CD4-positive, CD25-positive, alpha-beta regulatory T cell (primary cell): ENCODE results near the gene LCN2. TPM values are rescaled to one million over a fixed set of nuclear protein-coding genes. Genes with fewer than 3 reads are reported as not detected.
"Not testable (repeated sequence)": the region's sequence is repeated elsewhere in the genome, so short reads cannot be mapped to it uniquely, and the experiment has no call there.

ENCODE experiments used
- ATAC-seq, 2 donors: fragments of 150-1000 bp; cut with Tn5 transposase; one replicate each; pipeline ENCODE4 v1.10.0; 2021; ENCODE audit warnings: low read depth in 2 of 2, moderate number of reproducible peaks in 2 of 2, moderate library complexity in 1 of 2
- DNase-seq, 3 donors: peaks; one replicate each; pipeline versions ENCODE4 v3.0.0 to v3.0.0-alpha.2; 2012 to 2022; ENCODE audit warnings: mixed read lengths in 1 of 3
- H3K27ac ChIP-seq: one replicate; pipeline ENCODE4 v1.7.0; 2013; ENCODE audit warnings: mild to moderate bottlenecking, low read length; ENCODE audit not compliant: insufficient read depth, poor library complexity, severe bottlenecking
- H3K27me3 ChIP-seq: one replicate; pipeline ENCODE4 v1.7.0; 2013; ENCODE audit warnings: low read length; ENCODE audit not compliant: control insufficient read depth, insufficient read depth
- H3K36me3 ChIP-seq: one replicate; pipeline ENCODE4 v1.7.0; 2013; ENCODE audit warnings: mild to moderate bottlenecking, low read length, moderate library complexity; ENCODE audit not compliant: control insufficient read depth, insufficient read depth
- H3K4me1 ChIP-seq: 2 replicates; pipeline ENCODE4 v1.7.0; 2013; ENCODE audit warnings: mild to moderate bottlenecking, low read length; ENCODE audit not compliant: insufficient read depth, control insufficient read depth, poor library complexity, severe bottlenecking
- H3K4me3 ChIP-seq: one replicate; pipeline ENCODE4 v1.7.0; 2013; ENCODE audit warnings: low read depth, mild to moderate bottlenecking, low read length, moderate library complexity
- H3K9me3 ChIP-seq, 2 experiments: 1 replicate in 1 of 2; 2 replicates in 1 of 2; pipeline ENCODE4 v1.7.0; 2013; ENCODE audit warnings: low read length in 2 of 2, mild to moderate bottlenecking in 1 of 2, moderate library complexity in 1 of 2; ENCODE audit not compliant: control insufficient read depth in 2 of 2
- H3K27ac Mint-ChIP-seq, 3 donors: one replicate each; pipeline ENCODE4 v1.8.0; 2020 to 2022; ENCODE audit warnings: mild to moderate bottlenecking in 3 of 3, mixed read lengths in 3 of 3, moderate library complexity in 2 of 3
- H3K27me3 Mint-ChIP-seq: one replicate; pipeline ENCODE4 v1.8.0; 2022; ENCODE audit warnings: mild to moderate bottlenecking, mixed read lengths
- H3K36me3 Mint-ChIP-seq: one replicate; pipeline ENCODE4 v1.8.0; 2020; ENCODE audit warnings: mixed read lengths
- H3K4me1 Mint-ChIP-seq, 4 donors: one replicate each; pipeline ENCODE4 v1.8.0; 2020 to 2022; ENCODE audit warnings: mixed read lengths in 4 of 4, mild to moderate bottlenecking in 1 of 4
- H3K4me3 Mint-ChIP-seq, 4 donors: one replicate each; pipeline ENCODE4 v1.8.0; 2020 to 2022; ENCODE audit warnings: mild to moderate bottlenecking in 4 of 4, mixed read lengths in 4 of 4, moderate library complexity in 3 of 4
- H3K9me3 Mint-ChIP-seq, 7 donors: one replicate each; pipeline ENCODE4 v1.8.0; 2020 to 2022; ENCODE audit warnings: mixed read lengths in 7 of 7, mild to moderate bottlenecking in 3 of 7, moderate library complexity in 2 of 7
- polyA plus RNA-seq, 4 donors: library from polyadenylated mRNA; unstranded; fragments of 300-500 nt; fragmentation: Illumina TruSeq; gene quantifications; one replicate each; pipeline ENCODE4 v1.2.3, GENCODE V29; 2021
- total RNA-seq: library from RNA; stranded (reverse); gene quantifications from one replicate; pipeline ENCODE4 v1.2.3, GENCODE V29; 2022

The LCN2 gene
- total and polyA plus RNA-seq, 5 donors from 2014 or later, result 0.94 TPM; not detected in 4

DNA sequence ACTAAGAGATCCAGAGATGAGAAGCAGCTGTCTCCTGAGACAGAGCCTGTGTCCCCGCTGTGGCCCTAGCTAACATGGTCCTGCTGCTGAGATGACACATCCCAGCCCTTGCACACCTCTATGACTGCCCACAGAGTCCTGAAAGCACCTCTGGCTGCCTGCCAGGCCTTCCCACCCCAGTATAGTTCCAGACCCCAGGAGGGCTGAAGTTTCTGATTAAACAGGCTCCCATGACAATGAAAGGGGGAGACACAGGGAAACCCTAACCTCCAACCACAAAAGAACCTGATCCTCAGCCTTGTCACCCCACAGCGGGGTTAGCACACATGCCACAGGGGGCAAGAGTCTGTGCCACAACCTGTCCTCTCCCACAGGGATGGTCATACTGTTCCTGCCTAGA, 26.5 kb downstream of the LCN2 start:
- peaks cover 0 to 2% (median 0%) of the 10 kb centered on the region in 7 donors for H3K9me3 Mint-ChIP-seq
- Histone ChIP-seq H3K9me3 (no peaks in the 10 kb centered on the region), H3K27ac (no peak overlapping the region), H3K36me3 (peaks cover 56% of the 10 kb centered on the region), H3K4me3 (no peak overlapping the region), H3K4me1 (no peaks in the 10 kb centered on the region), H3K27me3 (no peaks in the 10 kb centered on the region)
- ATAC-seq, result no peak
- H3K27ac Mint-ChIP-seq, result no peak overlapping the region
- no peak overlapping the region for H3K4me3 Mint-ChIP-seq
- no peak for DNase-seq
- H3K27me3 Mint-ChIP-seq, result no peaks in the 10 kb centered on the region
- no peaks in the 10 kb centered on the region for H3K4me1 Mint-ChIP-seq
- peaks cover 30% of the 10 kb centered on the region for H3K36me3 Mint-ChIP-seq

DNA sequence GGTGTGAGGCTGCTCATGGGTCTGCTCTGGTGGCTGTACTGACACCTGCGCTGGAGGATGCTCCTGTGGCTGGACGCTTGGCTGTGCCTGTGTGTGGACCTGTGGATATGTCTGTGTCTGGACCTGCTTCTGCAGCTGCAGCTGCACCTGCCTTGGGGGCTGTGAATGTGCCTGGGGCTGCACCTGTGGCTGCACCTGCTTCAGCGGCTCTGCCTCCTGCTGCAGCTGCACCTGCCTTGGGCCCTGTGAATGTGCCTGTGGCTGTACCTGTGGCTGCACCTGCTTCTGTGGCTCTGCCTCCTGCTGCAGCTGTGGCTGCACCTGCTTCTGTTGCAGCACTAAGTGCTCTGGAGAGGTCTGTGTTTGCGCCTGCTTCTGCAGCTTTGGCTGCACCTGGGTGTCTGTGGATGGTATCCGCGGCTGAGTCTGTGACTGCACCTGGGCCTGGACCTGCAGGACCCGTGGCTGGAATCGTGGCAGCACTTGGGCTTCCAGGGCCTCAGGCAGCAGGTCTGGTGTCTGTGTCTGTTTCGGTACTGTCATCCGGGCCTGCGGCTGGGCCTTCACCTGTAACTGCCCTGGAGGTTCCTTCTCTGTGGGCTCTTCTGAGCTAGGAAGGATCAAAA, 29.7 kb downstream of the LCN2 start:
- Mint-ChIP-seq H3K4me3 (no peak overlapping the region), H3K27ac (no peak overlapping the region), H3K4me1 (peaks cover 0 to 1% (median 0%) of the 10 kb centered on the region in 4 donors), H3K27me3 (no peaks in the 10 kb centered on the region), H3K9me3 (peaks cover 0 to 2% (median 0%) of the 10 kb centered on the region in 7 donors), H3K36me3 (peaks cover 40% of the 10 kb centered on the region)
- Histone ChIP-seq H3K27me3 (no peaks in the 10 kb centered on the region), H3K9me3 (no peaks in the 10 kb centered on the region), H3K36me3 (peaks cover 69% of the 10 kb centered on the region), H3K4me3 (no peak overlapping the region), H3K27ac (no peak overlapping the region), H3K4me1 (no peaks in the 10 kb centered on the region)
- ATAC-seq (no peak), DNase-seq (no peak)

DNA sequence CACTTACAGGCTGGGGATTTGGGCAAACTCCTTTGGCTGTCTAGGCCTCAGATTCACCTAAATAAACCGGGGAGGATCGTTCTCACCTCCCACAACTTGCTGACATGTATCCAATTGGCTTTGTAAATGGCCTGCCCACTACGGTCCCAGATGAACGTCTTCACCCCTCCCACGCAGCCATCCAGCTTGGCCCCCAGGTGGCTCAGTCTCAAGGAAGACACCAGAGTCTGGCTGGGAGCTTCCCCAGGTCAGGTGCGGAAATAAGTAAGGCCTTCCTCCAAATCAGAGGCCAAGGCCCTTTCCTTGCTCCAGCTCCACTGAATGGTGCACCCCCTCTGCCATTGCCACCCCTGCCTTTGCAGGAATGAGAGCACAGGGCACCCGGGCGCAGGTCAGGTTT, 30.7 kb downstream of the LCN2 start:
- no peak overlapping the region for H3K27ac ChIP-seq
- peaks cover 65% of the 10 kb centered on the region for H3K36me3 ChIP-seq
- Mint-ChIP-seq H3K27ac (peak overlapping the region in 1 of 3 donors; percentile 69), H3K4me3 (no peak overlapping the region), H3K4me1 (peaks cover 0 to 5% (median 0%) of the 10 kb centered on the region in 4 donors), H3K27me3 (no peaks in the 10 kb centered on the region), H3K9me3 (peaks cover 0 to 2% (median 0%) of the 10 kb centered on the region in 7 donors), H3K36me3 (peaks cover 37% of the 10 kb centered on the region)
- ATAC-seq (no peak), DNase-seq (no peak)
- H3K4me1 ChIP-seq, result no peaks in the 10 kb centered on the region
- H3K4me3 ChIP-seq, result no peak overlapping the region
- no peaks in the 10 kb centered on the region for H3K27me3 ChIP-seq
- no peaks in the 10 kb centered on the region for H3K9me3 ChIP-seq

DNA sequence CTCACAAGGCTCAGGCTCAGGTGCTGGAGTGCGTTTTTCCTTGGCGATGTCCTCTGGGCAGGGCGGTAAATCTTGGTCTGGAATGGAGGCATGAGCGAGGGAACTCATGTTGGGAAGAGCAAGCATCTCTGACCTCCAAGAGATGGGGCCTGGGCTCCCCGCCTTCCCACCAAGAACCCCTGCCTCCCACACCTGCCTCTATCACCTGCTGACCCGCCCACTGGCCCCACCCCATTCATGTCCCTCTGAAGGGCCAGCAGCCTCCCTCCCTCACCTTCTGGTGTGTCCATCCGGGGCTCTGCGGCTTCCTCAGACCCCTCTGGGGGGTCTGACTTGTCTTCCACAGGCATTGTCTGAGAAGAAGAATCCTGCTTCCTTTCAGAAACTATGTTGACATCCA, 31.2 kb downstream of the LCN2 start:
- Histone ChIP-seq H3K9me3 (no peaks in the 10 kb centered on the region), H3K36me3 (peaks cover 64% of the 10 kb centered on the region), H3K27ac (no peak overlapping the region), H3K4me1 (no peaks in the 10 kb centered on the region), H3K27me3 (no peaks in the 10 kb centered on the region), H3K4me3 (no peak overlapping the region)
- H3K36me3 Mint-ChIP-seq, result peaks cover 32% of the 10 kb centered on the region
- H3K27me3 Mint-ChIP-seq, result no peaks in the 10 kb centered on the region
- no peak overlapping the region for H3K27ac Mint-ChIP-seq
- no peak for ATAC-seq
- H3K4me1 Mint-ChIP-seq, result peaks cover 0 to 5% (median 0%) of the 10 kb centered on the region in 4 donors
- DNase-seq, result no peak
- peaks cover 0 to 2% (median 0%) of the 10 kb centered on the region in 7 donors for H3K9me3 Mint-ChIP-seq
- H3K4me3 Mint-ChIP-seq, result no peak overlapping the region

DNA sequence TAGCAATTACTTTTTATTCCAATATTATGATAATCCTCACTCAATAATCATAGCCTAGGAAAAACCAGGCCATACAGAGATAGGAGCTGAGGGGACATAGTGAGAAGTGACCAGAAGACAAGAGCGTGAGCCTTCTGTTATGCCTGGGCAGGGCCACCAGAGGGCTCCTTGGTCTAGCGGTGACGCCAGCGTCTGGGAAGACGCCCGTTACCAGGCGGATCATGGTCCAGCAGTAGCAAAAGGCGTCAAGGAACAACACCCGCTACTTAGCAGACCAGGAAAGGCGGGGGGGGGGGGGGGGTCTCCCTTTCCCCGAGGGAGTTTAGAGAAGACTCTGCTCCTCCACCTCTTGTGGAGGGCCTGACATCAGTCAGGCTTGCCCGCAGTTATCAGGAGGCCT, 32.2 kb downstream of the LCN2 start:
- not testable (repeated sequence) for DNase-seq, ATAC-seq, H3K4me1 Mint-ChIP-seq, H3K27ac Mint-ChIP-seq, H3K9me3 Mint-ChIP-seq, H3K4me3 ChIP-seq, H3K4me1 ChIP-seq, H3K27me3 Mint-ChIP-seq, H3K9me3 ChIP-seq, H3K27ac ChIP-seq, H3K27me3 ChIP-seq, H3K4me3 Mint-ChIP-seq
- H3K36me3 Mint-ChIP-seq, result peaks cover 32% of the 10 kb centered on the region
- H3K36me3 ChIP-seq, result peaks cover 60% of the 10 kb centered on the region

DNA sequence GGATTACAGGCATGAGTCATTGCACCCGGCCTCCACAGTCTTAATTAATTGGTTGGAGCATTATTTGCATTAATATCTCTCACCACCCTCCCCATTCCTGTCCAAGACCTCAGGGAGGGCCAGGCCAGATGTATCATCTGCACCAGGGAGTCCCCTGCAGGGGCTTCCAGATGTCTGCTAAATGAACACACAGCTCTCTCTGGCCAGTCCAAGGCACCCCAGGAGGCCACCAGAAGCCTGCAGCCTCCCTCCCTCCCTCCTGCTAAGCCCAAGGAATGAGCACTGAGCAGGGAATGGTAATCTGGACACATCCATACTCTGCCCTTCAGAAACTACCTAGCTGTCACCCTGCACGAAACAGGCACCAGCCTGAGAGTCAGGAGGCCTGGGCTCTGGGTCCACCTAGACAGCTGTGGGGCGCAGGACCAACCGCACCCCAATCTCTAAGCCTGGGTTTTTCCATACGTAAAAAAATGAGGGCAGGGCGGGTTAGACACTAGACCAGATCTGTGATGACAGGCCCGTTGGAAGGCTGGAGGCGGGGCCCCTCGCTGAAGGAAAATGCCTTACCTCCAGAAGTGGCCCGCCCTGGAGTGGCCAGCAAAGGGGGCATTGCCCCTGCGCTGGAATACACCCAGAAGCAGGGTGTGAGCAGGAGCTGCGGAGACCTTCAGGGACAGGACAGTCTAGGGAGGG, 33.8 kb downstream of the LCN2 start:
- H3K9me3 Mint-ChIP-seq, result peaks cover 0 to 2% (median 0%) of the 10 kb centered on the region in 7 donors

DNA sequence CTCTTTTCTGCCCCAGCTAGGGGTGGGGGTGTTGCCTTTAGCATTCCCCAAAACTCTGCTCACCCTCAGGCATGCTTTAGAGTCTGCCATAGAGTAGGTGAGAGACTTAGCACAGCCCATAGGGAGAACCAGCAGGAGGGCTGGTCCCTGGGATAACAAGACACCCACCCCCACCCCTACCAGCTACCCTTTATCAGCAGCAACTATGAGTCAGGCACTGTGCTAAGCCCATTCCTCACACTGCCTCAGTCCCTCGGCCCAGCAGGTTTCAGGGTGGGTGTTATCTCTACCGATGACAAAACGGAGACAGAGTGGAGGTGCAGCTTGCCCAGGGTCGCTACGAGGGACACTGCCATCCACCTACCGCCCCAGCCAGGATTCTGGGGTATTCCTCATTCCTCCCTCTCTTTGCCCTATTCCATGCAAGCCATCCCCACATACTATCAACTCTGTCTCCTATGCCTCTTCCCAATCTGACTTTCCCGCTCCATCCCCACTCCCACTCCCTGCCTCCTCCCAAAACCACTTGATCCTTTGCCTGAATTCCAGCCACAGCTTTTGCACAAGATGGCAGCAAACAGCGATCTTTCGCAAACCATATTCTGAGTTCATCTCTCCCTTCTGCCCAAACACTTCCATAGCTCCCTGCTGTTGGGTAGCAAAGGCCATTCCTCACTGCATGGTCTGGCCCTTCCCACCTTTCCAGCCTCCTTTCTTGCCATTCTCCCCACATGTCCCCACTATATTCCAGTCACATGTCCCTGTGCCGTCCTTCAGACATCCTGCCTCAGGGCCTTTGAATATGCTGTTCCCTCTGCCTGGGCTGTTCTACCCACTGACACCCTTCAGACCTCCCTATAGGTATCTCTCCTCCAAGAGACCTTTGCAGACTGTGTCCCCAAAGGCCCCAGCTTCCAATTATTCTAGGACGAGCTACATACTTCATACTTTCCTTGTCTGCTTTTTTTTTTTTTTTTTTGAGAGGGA, 37.0 kb downstream of the LCN2 start:
- Mint-ChIP-seq H3K27ac (peak overlapping the region in 1 of 3 donors; percentile 5), H3K4me3 (no peak overlapping the region)

More for the DNA sequence above, 33.8 kb downstream of the LCN2 start:
- Histone ChIP-seq H3K9me3 (no peaks in the 10 kb centered on the region), H3K4me3 (no peak overlapping the region), H3K36me3 (peaks cover 57% of the 10 kb centered on the region), H3K27me3 (no peaks in the 10 kb centered on the region), H3K4me1 (no peaks in the 10 kb centered on the region), H3K27ac (no peak overlapping the region)
- no peaks in the 10 kb centered on the region for H3K27me3 Mint-ChIP-seq
- DNase-seq (no peak), ATAC-seq (no peak)
- H3K36me3 Mint-ChIP-seq, result peaks cover 35% of the 10 kb centered on the region
- no peak overlapping the region for H3K4me3 Mint-ChIP-seq
- H3K4me1 Mint-ChIP-seq, result peaks cover 7 to 14% (median 10%) of the 10 kb centered on the region in 4 donors
- no peak overlapping the region for H3K27ac Mint-ChIP-seq

More for the DNA sequence above, 37.0 kb downstream of the LCN2 start:
- Histone ChIP-seq H3K9me3 (no peaks in the 10 kb centered on the region), H3K4me3 (no peak overlapping the region), H3K4me1 (peaks cover 14% of the 10 kb centered on the region), H3K27ac (no peak overlapping the region), H3K36me3 (peaks cover 32% of the 10 kb centered on the region), H3K27me3 (no peaks in the 10 kb centered on the region)
- peaks cover 27% of the 10 kb centered on the region for H3K36me3 Mint-ChIP-seq
- no peaks in the 10 kb centered on the region for H3K27me3 Mint-ChIP-seq
- H3K9me3 Mint-ChIP-seq, result no peaks in the 10 kb centered on the region
- no peak for ATAC-seq
- DNase-seq, result no peak
- peaks cover 9 to 34% (median 25%) of the 10 kb centered on the region in 4 donors for H3K4me1 Mint-ChIP-seq
